Liver (tissue), 9 donors: Measurements from ENCODE around the gene PIP5K1C. TPM values are rescaled to one million over a fixed set of nuclear protein-coding genes. Genes with fewer than 3 reads are reported as not detected.

Experiments used
- DNase-seq: peaks from one replicate; pipeline ENCODE4 v3.0.0-alpha.2; 2017; ENCODE audit warnings: low spot score
- H3K27ac ChIP-seq, 2 donors: one replicate each; pipeline ENCODE4 v1.7.0; 2013; ENCODE audit warnings: inconsistent platforms in 2 of 2, low read length in 2 of 2, control low read depth in 1 of 2, low read depth in 1 of 2, mild to moderate bottlenecking in 1 of 2
- H3K27me3 ChIP-seq, 4 donors: one replicate each; pipeline versions ENCODE4 v1.6.1 to v1.7.0; 2013; ENCODE audit warnings: low read length in 3 of 4, inconsistent platforms in 1 of 4, mild to moderate bottlenecking in 1 of 4, moderate library complexity in 1 of 4; ENCODE audit not compliant: control insufficient read depth in 4 of 4, insufficient read depth in 4 of 4
- H3K36me3 ChIP-seq, 4 donors: one replicate each; pipeline versions ENCODE4 v1.6.1 to v1.7.0; 2013; ENCODE audit warnings: low read length in 3 of 4, mild to moderate bottlenecking in 3 of 4, low read depth in 1 of 4, moderate library complexity in 1 of 4; ENCODE audit not compliant: control insufficient read depth in 4 of 4, insufficient read depth in 3 of 4
- H3K4me1 ChIP-seq, 4 donors: one replicate each; pipeline versions ENCODE4 v1.6.1 to v1.7.0; 2013; ENCODE audit warnings: low read length in 3 of 4, mild to moderate bottlenecking in 3 of 4, moderate library complexity in 1 of 4; ENCODE audit not compliant: control insufficient read depth in 4 of 4, insufficient read depth in 4 of 4
- H3K4me3 ChIP-seq, 3 donors: one replicate each; pipeline versions ENCODE4 v1.6.1 to v1.7.0; 2013; ENCODE audit warnings: low read length in 3 of 3, control low read depth in 1 of 3, low read depth in 1 of 3, mild to moderate bottlenecking in 1 of 3
- H3K9ac ChIP-seq, 2 donors: one replicate each; pipeline ENCODE4 v1.7.0; 2013; ENCODE audit warnings: low read length in 2 of 2, mild to moderate bottlenecking in 2 of 2, moderate library complexity in 2 of 2, control low read depth in 1 of 2, low read depth in 1 of 2
- H3K9me3 ChIP-seq, 4 donors: one replicate each; pipeline versions ENCODE4 v1.6.1 to v1.7.0; 2013; ENCODE audit warnings: low read length in 3 of 4; ENCODE audit not compliant: control insufficient read depth in 4 of 4
- EGR1 ChIP-seq, 2 donors: IDR thresholded peaks; 2 replicates each; pipeline ENCODE4 v1.6.1; 2016 to 2018; ENCODE audit warnings: antibody characterized with exemption in 2 of 2, low read depth in 2 of 2
- FOXA1 ChIP-seq: IDR thresholded peaks from 2 replicates; pipeline ENCODE4 v1.6.1; 2016; ENCODE audit warnings: antibody characterized with exemption
- FOXA2 ChIP-seq: IDR thresholded peaks from 2 replicates; pipeline ENCODE4 v1.6.1; 2016; ENCODE audit warnings: antibody characterized with exemption
- GABPA ChIP-seq, 2 donors: IDR thresholded peaks in 1 of 2; conservative IDR thresholded peaks in 1 of 2; 2 replicates each; pipeline ENCODE4 v1.6.1; 2016; ENCODE audit warnings: antibody characterized with exemption in 2 of 2, mild to moderate bottlenecking in 1 of 2, moderate library complexity in 1 of 2
- HNF4A ChIP-seq, 2 donors: conservative IDR thresholded peaks; 2 replicates each; pipeline ENCODE4 v1.6.1; 2016; ENCODE audit warnings: antibody characterized with exemption in 2 of 2, mild to moderate bottlenecking in 2 of 2
- HNF4G ChIP-seq: IDR thresholded peaks from 2 replicates; pipeline ENCODE4 v1.6.1; 2016; ENCODE audit warnings: antibody characterized with exemption
- NR2F2 ChIP-seq: IDR thresholded peaks from 2 replicates; pipeline ENCODE4 v1.6.1; 2016; ENCODE audit warnings: antibody characterized with exemption
- RAD21 ChIP-seq, 2 donors: IDR thresholded peaks; 2 replicates each; pipeline ENCODE4 v1.6.1; 2016; ENCODE audit warnings: antibody characterized with exemption in 2 of 2, mild to moderate bottlenecking in 2 of 2
- RXRA ChIP-seq, 2 donors: IDR thresholded peaks; 2 replicates each; pipeline ENCODE4 v1.6.1; 2017 to 2018; ENCODE audit warnings: antibody characterized with exemption in 2 of 2, mild to moderate bottlenecking in 1 of 2
- SP1 ChIP-seq: IDR thresholded peaks from 2 replicates; pipeline ENCODE4 v1.6.1; 2018; ENCODE audit warnings: antibody characterized with exemption, mild to moderate bottlenecking
- TAF1 ChIP-seq: conservative IDR thresholded peaks from 2 replicates; pipeline ENCODE4 v1.6.1; 2016; ENCODE audit warnings: antibody characterized with exemption, mild to moderate bottlenecking
- YY1 ChIP-seq: IDR thresholded peaks from 2 replicates; pipeline ENCODE4 v1.6.1; 2016; ENCODE audit warnings: antibody characterized with exemption, mild to moderate bottlenecking
- WGBS: extraction: QIAGEN DNeasy Blood & Tissue Kit; methylation state at CpG from one replicate; pipeline ENCODE4 v1.1.7; 2013; 5-methylcytosine and 5-hydroxymethylcytosine counted together
- polyA plus RNA-seq, 2 donors: library from polyadenylated mRNA; stranded (reverse) in 1 of 2; unstranded in 1 of 2; fragments of 200-250 nt in 1 of 2; fragments of >200 nt in 1 of 2; fragmentation: Nextera tagmentation in 1 of 2; extraction: Ambion mirVana in 1 of 2; gene quantifications; one replicate each; pipeline versions ENCODE4 v1.2.1 to v1.2.3, GENCODE V29; 2013 to 2015
- total RNA-seq, 2 donors: library from RNA; depleted of rRNA; stranded (reverse); fragments of >200 nt; gene quantifications; one replicate each; pipeline ENCODE4 v1.2.3, GENCODE V29; 2014
- TF ChIP-seq, protein P1 (sequence below): IDR thresholded peaks from 2 replicates; pipeline ENCODE4 v1.6.1; 2016; ENCODE audit warnings: antibody characterized with exemption, mild to moderate bottlenecking
- TF ChIP-seq, protein P2 (sequence below): fragments of 150-350 bp; IDR thresholded peaks from 2 replicates; pipeline ENCODE4 v1.5.1; 2017; ENCODE audit warnings: improper control_type of control experiment, low read depth, low read length; ENCODE audit not compliant: missing input control
- TF ChIP-seq, protein P3 (sequence below): IDR thresholded peaks from 2 replicates; pipeline ENCODE4 v1.6.1; 2016; ENCODE audit warnings: antibody characterized with exemption
- TF ChIP-seq, protein P4 (sequence below): IDR thresholded peaks from 2 replicates; pipeline ENCODE4 v1.6.1; 2016; ENCODE audit warnings: antibody characterized with exemption
- TF ChIP-seq, protein P5 (sequence below): IDR thresholded peaks from 2 replicates; pipeline ENCODE4 v1.6.1; 2016; ENCODE audit warnings: antibody characterized with exemption
- donor health status: healthy.
- donor health status: healthy.
- donor health status: healthy.
- donor health status: healthy.
- donor health status: healthy.

PIP5K1C gene
- total and polyA plus RNA-seq, 4 donors, result 1.8 to 7.4 (median 6.0) TPM

DNA sequence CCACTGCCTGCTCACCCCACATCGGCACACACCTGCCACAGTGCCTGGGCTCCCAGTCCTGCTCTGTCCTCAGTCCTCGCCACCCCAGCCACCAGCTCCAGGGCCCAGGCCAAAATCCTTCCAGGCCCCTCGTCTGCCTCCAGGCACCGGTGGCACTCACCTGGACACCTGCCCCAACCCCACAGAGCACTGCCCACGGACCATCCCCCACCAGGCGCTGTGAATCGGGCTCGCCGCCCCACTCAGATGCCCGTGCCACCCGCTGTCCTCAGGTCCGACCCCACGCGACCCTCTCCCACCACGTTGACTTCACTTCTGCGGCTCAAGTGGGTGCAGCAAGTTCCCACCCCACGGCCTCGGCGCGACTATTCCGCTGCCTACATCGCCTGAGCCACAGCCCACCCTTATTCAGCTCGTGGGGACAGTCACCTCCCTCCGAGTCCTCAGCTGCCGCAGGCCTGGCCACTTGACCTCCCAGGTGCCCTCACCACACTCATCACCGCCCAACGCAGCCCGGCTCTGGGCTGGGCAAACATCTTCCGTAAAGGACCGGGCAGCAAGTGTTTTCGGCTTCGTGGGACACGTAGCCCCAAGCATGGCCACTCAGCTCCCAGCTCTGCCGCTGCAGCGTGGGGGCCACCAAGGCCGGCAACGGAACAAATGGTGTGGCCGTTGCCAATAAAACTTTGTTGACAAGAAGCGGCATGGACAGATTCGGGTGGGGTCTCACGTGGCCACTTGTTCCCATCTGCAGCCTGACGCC lies 5.7 kb downstream of the PIP5K1C start:
- DNase-seq, result no peak
- Histone ChIP-seq H3K4me3 (no peak overlapping the region), H3K9me3 (no peaks in the 10 kb centered on the region), H3K36me3 (no peaks in the 10 kb centered on the region), H3K9ac (no peak overlapping the region), H3K27me3 (no peaks in the 10 kb centered on the region), H3K4me1 (peaks cover under 1 to 11% (median 6%) of the 10 kb centered on the region in 4 donors), H3K27ac (no peak overlapping the region)
- WGBS, result 96% methylated on average over 42 of the region's 42 CpGs
- TF ChIP-seq SP1 (no peak), FOXA2 (no peak), RXRA (IDR thresholded peaks at IDR 0.05) (no peak), EGR1 (IDR thresholded peaks at IDR 0.05; ENCODE audit: low read depth in 2 of 2) (no peak), NR2F2 (no peak), FOXA1 (no peak), RAD21 (IDR thresholded peaks at IDR 0.05) (no peak), TAF1 (no peak), YY1 (no peak), HNF4A (conservative IDR thresholded peaks at IDR 0.05) (no peak), HNF4G (no peak), GABPA (IDR thresholded peaks at IDR 0.05 in 1 of 2, conservative IDR thresholded peaks at IDR 0.05 in 1 of 2) (no peak)
- TF ChIP-seq, protein P1, sequence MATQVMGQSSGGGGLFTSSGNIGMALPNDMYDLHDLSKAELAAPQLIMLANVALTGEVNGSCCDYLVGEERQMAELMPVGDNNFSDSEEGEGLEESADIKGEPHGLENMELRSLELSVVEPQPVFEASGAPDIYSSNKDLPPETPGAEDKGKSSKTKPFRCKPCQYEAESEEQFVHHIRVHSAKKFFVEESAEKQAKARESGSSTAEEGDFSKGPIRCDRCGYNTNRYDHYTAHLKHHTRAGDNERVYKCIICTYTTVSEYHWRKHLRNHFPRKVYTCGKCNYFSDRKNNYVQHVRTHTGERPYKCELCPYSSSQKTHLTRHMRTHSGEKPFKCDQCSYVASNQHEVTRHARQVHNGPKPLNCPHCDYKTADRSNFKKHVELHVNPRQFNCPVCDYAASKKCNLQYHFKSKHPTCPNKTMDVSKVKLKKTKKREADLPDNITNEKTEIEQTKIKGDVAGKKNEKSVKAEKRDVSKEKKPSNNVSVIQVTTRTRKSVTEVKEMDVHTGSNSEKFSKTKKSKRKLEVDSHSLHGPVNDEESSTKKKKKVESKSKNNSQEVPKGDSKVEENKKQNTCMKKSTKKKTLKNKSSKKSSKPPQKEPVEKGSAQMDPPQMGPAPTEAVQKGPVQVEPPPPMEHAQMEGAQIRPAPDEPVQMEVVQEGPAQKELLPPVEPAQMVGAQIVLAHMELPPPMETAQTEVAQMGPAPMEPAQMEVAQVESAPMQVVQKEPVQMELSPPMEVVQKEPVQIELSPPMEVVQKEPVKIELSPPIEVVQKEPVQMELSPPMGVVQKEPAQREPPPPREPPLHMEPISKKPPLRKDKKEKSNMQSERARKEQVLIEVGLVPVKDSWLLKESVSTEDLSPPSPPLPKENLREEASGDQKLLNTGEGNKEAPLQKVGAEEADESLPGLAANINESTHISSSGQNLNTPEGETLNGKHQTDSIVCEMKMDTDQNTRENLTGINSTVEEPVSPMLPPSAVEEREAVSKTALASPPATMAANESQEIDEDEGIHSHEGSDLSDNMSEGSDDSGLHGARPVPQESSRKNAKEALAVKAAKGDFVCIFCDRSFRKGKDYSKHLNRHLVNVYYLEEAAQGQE, result no peak
- TF ChIP-seq, protein P2, sequence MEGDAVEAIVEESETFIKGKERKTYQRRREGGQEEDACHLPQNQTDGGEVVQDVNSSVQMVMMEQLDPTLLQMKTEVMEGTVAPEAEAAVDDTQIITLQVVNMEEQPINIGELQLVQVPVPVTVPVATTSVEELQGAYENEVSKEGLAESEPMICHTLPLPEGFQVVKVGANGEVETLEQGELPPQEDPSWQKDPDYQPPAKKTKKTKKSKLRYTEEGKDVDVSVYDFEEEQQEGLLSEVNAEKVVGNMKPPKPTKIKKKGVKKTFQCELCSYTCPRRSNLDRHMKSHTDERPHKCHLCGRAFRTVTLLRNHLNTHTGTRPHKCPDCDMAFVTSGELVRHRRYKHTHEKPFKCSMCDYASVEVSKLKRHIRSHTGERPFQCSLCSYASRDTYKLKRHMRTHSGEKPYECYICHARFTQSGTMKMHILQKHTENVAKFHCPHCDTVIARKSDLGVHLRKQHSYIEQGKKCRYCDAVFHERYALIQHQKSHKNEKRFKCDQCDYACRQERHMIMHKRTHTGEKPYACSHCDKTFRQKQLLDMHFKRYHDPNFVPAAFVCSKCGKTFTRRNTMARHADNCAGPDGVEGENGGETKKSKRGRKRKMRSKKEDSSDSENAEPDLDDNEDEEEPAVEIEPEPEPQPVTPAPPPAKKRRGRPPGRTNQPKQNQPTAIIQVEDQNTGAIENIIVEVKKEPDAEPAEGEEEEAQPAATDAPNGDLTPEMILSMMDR, result no peak
- TF ChIP-seq, protein P3, sequence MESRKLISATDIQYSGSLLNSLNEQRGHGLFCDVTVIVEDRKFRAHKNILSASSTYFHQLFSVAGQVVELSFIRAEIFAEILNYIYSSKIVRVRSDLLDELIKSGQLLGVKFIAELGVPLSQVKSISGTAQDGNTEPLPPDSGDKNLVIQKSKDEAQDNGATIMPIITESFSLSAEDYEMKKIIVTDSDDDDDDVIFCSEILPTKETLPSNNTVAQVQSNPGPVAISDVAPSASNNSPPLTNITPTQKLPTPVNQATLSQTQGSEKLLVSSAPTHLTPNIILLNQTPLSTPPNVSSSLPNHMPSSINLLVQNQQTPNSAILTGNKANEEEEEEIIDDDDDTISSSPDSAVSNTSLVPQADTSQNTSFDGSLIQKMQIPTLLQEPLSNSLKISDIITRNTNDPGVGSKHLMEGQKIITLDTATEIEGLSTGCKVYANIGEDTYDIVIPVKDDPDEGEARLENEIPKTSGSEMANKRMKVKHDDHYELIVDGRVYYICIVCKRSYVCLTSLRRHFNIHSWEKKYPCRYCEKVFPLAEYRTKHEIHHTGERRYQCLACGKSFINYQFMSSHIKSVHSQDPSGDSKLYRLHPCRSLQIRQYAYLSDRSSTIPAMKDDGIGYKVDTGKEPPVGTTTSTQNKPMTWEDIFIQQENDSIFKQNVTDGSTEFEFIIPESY, result no peak
- TF ChIP-seq, protein P4, sequence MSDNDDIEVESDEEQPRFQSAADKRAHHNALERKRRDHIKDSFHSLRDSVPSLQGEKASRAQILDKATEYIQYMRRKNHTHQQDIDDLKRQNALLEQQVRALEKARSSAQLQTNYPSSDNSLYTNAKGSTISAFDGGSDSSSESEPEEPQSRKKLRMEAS, result no peak
- TF ChIP-seq, protein P5, sequence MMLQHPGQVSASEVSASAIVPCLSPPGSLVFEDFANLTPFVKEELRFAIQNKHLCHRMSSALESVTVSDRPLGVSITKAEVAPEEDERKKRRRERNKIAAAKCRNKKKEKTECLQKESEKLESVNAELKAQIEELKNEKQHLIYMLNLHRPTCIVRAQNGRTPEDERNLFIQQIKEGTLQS, result no peak
